Panc1 (cell line): Measurements from ENCODE around the gene LILRB2. TPM values are rescaled to one million over a fixed set of nuclear protein-coding genes. Genes with fewer than 3 reads are reported as not detected.

Source experiments
- ATAC-seq: fragments of 200-7000 bp; cut with Tn5 transposase; 2 replicates; pipeline ENCODE4 v1.9.1; 2020; ENCODE audit warnings: mild to moderate bottlenecking, moderate library complexity
- BruUV-seq: library from RNA; stranded (reverse); fragments of 400-500 nt; replicated peaks from 2 replicates; lab custom pipeline; 2021; lab: Mats Ljungman, UMichigan
- CTCF ChIA-PET: fragments of 300-600 bp; sonication (Branson Sonifier 250); formaldehyde crosslinking; loops from one replicate; lab custom pipeline; 2022; ENCODE audit warnings: antibody characterized with exemption; lab: Charles Lee
- POLR2A ChIA-PET: fragments of 300-600 bp; sonication (Branson Sonifier 250); formaldehyde crosslinking; loops from one replicate; lab custom pipeline; 2022; ENCODE audit warnings: antibody characterized with exemption; lab: Charles Lee
- DNase-seq: peaks from one replicate; pipeline ENCODE4 v3.0.0-alpha.2; 2010; ENCODE audit warnings: low read depth, low spot score
- H3K27ac ChIP-seq: 2 replicates; pipeline ENCODE4 v1.5.1; 2011; ENCODE audit warnings: mild to moderate bottlenecking, low read length, inconsistent platforms
- H3K27me3 ChIP-seq: fragments of 200-500 bp; sonication (Bioruptor generic); 2 replicates; pipeline ENCODE4 v1.6.0; 2014; ENCODE audit warnings: low read length, inconsistent platforms; ENCODE audit not compliant: control insufficient read depth, insufficient read depth
- H3K36me3 ChIP-seq: fragments of 200-500 bp; sonication (Bioruptor generic); 2 replicates; pipeline ENCODE4 v1.5.1; 2014; ENCODE audit warnings: inconsistent platforms, mild to moderate bottlenecking, low read length, moderate library complexity; ENCODE audit not compliant: control insufficient read depth, insufficient read depth
- H3K4me1 ChIP-seq: 2 replicates; pipeline ENCODE4 v1.5.1; 2011; ENCODE audit warnings: inconsistent platforms, mild to moderate bottlenecking, low read length, moderate library complexity; ENCODE audit not compliant: control insufficient read depth, insufficient read depth
- H3K4me3 ChIP-seq, 2 experiments: 2 replicates each; pipeline ENCODE4 v1.5.1; 2011 to 2012; ENCODE audit warnings: low read depth in 2 of 2, low read length in 2 of 2, mild to moderate bottlenecking in 2 of 2, inconsistent platforms in 1 of 2, moderate library complexity in 1 of 2
- H3K9me3 ChIP-seq: fragments of 200-500 bp; sonication (Bioruptor generic); 2 replicates; pipeline ENCODE4 v1.5.1; 2014; ENCODE audit warnings: low read depth, mild to moderate bottlenecking, inconsistent platforms, low read length, moderate library complexity; ENCODE audit not compliant: control insufficient read depth, insufficient read depth
- CTCF ChIP-seq: fragments of 450-650 bp; IDR thresholded peaks from 2 replicates; pipeline ENCODE4 v1.5.1; 2017; ENCODE audit warnings: mild to moderate bottlenecking
- POLR2AphosphoS5 ChIP-seq: IDR thresholded peaks from 2 replicates; pipeline ENCODE4 v1.6.1; 2012; ENCODE audit warnings: mild to moderate bottlenecking, low read depth, low read length, moderate library complexity
- REST ChIP-seq, 2 experiments: IDR thresholded peaks; 2 replicates each; pipeline ENCODE4 v1.6.1; 2011 to 2012; ENCODE audit warnings: low read depth in 2 of 2, control low read depth in 1 of 2, low read length in 1 of 2, mild to moderate bottlenecking in 1 of 2, moderate library complexity in 1 of 2; ENCODE audit not compliant: insufficient read depth in 1 of 2
- SIN3A ChIP-seq: IDR thresholded peaks from 2 replicates; pipeline ENCODE4 v1.6.1; 2012; ENCODE audit warnings: low read depth, mild to moderate bottlenecking, low read length, moderate library complexity, borderline replicate concordance; ENCODE audit not compliant: insufficient read depth
- TCF7L2 ChIP-seq: IDR thresholded peaks from 2 replicates; pipeline ENCODE4 v1.6.1; 2011; ENCODE audit warnings: mild to moderate bottlenecking, low read depth, low read length, inconsistent platforms
- in situ Hi-C: cut with HindIII; loops from 2 replicates; pipeline ENCODE4 v1.10.0; 2016; ENCODE audit warnings: low sequenced_read_pairs, low pct_unique_long_range_greater_than_20kb
- intact Hi-C: fragments of 100-400 bp; cut with micrococcal nuclease; formaldehyde crosslinking; loops from one replicate; pipeline ENCODE4 v1.10.0; 2022; ENCODE audit not compliant: unreplicated experiment
- total RNA-seq: library from RNA; stranded (reverse); gene quantifications from one replicate; pipeline ENCODE4 v1.2.1, GENCODE V29; 2021; ENCODE audit not compliant: unreplicated experiment

LILRB2 gene
- total RNA-seq, 1 experiment from 2014 or later: not detected

GRCh38 chr19:54231077-54231931, 49.6 kb downstream of the LILRB2 start:
- in situ Hi-C loops: no loop called here
- CTCF ChIA-PET: interaction anchor here (0.7 to 1.0 kb wide), 2 partner anchors 16 to 40 kb away, joined by 3 read pairs; partner anchors contain the start of gene TSEN34

GRCh38 chr19:54230031-54230430, 50.9 kb downstream of the LILRB2 start:
- peaks cover 4% of the 10 kb centered on the region; the same call in 1 of the 2 replicates for H3K4me1 ChIP-seq
- intact Hi-C loops: no loop called here
- DNase-seq: no peak
- no peak for TF ChIP-seq REST (IDR thresholded peaks at IDR 0.05; ENCODE audit: insufficient read depth in 1 of 2, low read depth in 2 of 2, low read length in 1 of 2)
- no peak for TF ChIP-seq TCF7L2
- no peak for TF ChIP-seq CTCF
- TF ChIP-seq POLR2AphosphoS5: no peak
- no peak for TF ChIP-seq SIN3A
- no peak overlapping the region for H3K4me3 ChIP-seq
- no peaks in the 10 kb centered on the region for H3K36me3 ChIP-seq
- no peaks in the 10 kb centered on the region for H3K27me3 ChIP-seq
- ATAC-seq: no peak
- in situ Hi-C loops: no loop called here
- no TSS peak for BruUV-seq
- ChIA-PET POLR2A (no interaction called here), CTCF (interaction anchor here (0.7 kb wide), 1 partner anchor 40 kb away, joined by 8 read pairs; no protein-coding TSS in a partner anchor)
- H3K9me3 ChIP-seq: no peaks in the 10 kb centered on the region
- no peak overlapping the region for H3K27ac ChIP-seq

More at GRCh38 chr19:54231077-54231931, 49.6 kb downstream of the LILRB2 start:
- H3K27me3 ChIP-seq: no peaks in the 10 kb centered on the region
- no peak overlapping the region for H3K27ac ChIP-seq
- no peaks in the 10 kb centered on the region for H3K36me3 ChIP-seq
- BruUV-seq: no TSS peak
- POLR2A ChIA-PET: interaction anchor here (0.6 kb wide), 1 partner anchor 15 kb away, joined by 8 read pairs; no protein-coding TSS in a partner anchor
- H3K4me1 ChIP-seq: peaks cover 4% of the 10 kb centered on the region; the same call in 1 of the 2 replicates
- intact Hi-C loops: no loop called here
- no peak overlapping the region for H3K4me3 ChIP-seq
- no peak for TF ChIP-seq SIN3A
- TF ChIP-seq CTCF: peak; percentile 99
- DNase-seq (no peak), ATAC-seq (peak; percentile 99)
- no peaks in the 10 kb centered on the region for H3K9me3 ChIP-seq
